Measurements from ENCODE around the gene HUS1. TPM values are rescaled to one million over a fixed set of nuclear protein-coding genes. Genes with fewer than 3 reads are reported as not detected.

The HUS1 gene
- total RNA-seq, 1 donor from 2014 or later, result 30.4 TPM

DNA sequence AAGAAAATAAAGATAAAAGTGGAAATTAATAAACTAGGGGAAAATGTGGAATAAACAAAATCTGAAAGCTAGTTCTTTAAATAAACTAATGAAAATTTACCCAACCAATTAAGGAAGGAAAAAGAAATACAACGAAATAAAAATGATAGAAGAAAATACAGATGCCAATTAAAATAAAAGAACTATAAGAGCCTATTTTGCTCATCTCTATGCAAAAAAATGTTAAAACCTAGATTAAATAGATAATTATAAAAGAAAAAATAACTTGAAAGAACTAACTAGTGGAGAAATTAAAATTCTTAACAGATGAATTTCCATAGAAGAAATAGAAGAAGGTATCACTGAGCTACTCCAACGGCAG lies 63.8 kb downstream of the HUS1 start:
- H3K4me1 ChIP-seq, result no peaks in the 10 kb centered on the region
- no peak overlapping the region for H3K27ac ChIP-seq
- H3K4me3 ChIP-seq, result no peak overlapping the region
- H3K27me3 ChIP-seq, result no peaks in the 10 kb centered on the region
- DNase-seq (ENCODE audit: low spot score in 2 of 2), result no peak
- no peaks in the 10 kb centered on the region for H3K36me3 ChIP-seq
- TF ChIP-seq, protein P1, sequence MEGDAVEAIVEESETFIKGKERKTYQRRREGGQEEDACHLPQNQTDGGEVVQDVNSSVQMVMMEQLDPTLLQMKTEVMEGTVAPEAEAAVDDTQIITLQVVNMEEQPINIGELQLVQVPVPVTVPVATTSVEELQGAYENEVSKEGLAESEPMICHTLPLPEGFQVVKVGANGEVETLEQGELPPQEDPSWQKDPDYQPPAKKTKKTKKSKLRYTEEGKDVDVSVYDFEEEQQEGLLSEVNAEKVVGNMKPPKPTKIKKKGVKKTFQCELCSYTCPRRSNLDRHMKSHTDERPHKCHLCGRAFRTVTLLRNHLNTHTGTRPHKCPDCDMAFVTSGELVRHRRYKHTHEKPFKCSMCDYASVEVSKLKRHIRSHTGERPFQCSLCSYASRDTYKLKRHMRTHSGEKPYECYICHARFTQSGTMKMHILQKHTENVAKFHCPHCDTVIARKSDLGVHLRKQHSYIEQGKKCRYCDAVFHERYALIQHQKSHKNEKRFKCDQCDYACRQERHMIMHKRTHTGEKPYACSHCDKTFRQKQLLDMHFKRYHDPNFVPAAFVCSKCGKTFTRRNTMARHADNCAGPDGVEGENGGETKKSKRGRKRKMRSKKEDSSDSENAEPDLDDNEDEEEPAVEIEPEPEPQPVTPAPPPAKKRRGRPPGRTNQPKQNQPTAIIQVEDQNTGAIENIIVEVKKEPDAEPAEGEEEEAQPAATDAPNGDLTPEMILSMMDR (IDR thresholded peaks at IDR 0.05), result no peak
- H3K9me3 ChIP-seq, result no peaks in the 10 kb centered on the region
- intact Hi-C loops (cut with DNase I), result no loop called here

DNA sequence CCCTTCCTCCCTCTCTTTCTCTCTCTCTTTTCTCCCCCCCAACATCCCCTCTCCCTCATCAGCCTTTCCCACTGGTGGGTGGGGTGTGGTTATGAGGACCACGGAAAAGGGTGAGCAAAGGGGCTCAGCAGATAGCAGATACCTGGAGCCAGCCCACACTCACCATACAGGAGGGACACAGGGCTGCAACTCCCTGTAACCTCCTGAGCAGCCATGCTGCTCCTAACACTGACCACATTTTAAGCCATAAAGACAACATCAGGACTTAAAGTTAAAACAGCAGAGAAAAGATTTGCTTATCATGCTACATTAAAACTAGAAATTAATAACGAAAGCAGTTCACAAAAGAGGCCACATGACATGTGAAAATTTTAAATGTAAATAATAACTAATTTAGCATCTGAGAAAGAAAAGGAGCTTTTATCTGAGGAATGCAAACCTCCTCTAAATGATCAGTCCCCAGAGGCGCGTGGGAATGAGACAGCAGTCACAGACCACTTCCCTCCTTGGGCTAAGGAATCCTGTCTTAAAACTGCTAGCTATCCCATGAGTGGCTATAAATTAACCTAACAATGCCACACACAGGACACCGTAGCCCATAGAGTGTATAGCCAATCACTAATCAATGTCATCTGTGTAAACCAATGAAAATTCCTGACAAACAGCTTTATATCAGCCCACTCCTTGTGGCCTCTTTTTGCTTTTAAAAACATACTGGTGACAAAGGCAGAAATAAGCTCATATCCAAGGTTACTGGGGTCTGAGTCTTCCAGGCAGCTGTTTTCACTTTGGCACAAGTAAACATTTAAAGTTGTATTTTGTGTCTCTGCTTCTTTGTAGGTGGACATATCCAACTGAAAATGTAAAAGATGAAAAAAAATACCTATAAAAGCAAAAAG lies 64.4 kb downstream of the HUS1 start:
- DNase-seq (ENCODE audit: low spot score in 2 of 2), result no peak
- Histone ChIP-seq H3K4me1 (no peaks in the 10 kb centered on the region), H3K27me3 (no peaks in the 10 kb centered on the region), H3K36me3 (no peaks in the 10 kb centered on the region), H3K4me3 (no peak overlapping the region), H3K27ac (no peak overlapping the region), H3K9me3 (no peaks in the 10 kb centered on the region)
- intact Hi-C loops (cut with DNase I), result no loop called here
- TF ChIP-seq, protein P1 (IDR thresholded peaks at IDR 0.05), result no peak

Other genes with a start within 250 kb of the HUS1 start
- 1.1 TPM for gene PKD1L1, start 31.1 kb downstream of the HUS1 start, total RNA-seq
- not detected for gene SUN3, start 49.5 kb upstream of the HUS1 start, total RNA-seq
- gene C7orf57, start 55.9 kb upstream of the HUS1 start, total RNA-seq, result not detected
- 21.1 TPM for gene UPP1, start 109.7 kb upstream of the HUS1 start, total RNA-seq
- not detected for gene ABCA13, start 191.8 kb upstream of the HUS1 start, total RNA-seq